AG04450 (cell line): ENCODE data around the gene SLC37A3. TPM values are rescaled to one million over a fixed set of nuclear protein-coding genes. Genes with fewer than 3 reads are reported as not detected.

Experiments used
- CTCF ChIA-PET: fragments of 300-600, 350-600 bp; formaldehyde crosslinking; extraction: SDS; loops from one replicate; lab custom pipeline; 2022; ENCODE audit warnings: antibody characterized with exemption, inconsistent platforms; lab: Charles Lee
- POLR2A ChIA-PET: fragments of 350-600 bp; formaldehyde crosslinking; extraction: SDS; loops from one replicate; lab custom pipeline; 2021; ENCODE audit warnings: antibody characterized with exemption, inconsistent platforms; lab: Yijun Ruan, JAX
- DNase-seq: peaks from one replicate; pipeline ENCODE4 v3.0.0-alpha.2; 2011; ENCODE audit warnings: low read depth, low spot score
- H3K27ac ChIP-seq: one replicate; pipeline ENCODE4 v1.5.1; 2012; ENCODE audit warnings: low read depth, low read length, control low read depth
- H3K27me3 ChIP-seq: one replicate; pipeline ENCODE4 v1.6.0; 2012; ENCODE audit warnings: low read length; ENCODE audit not compliant: control insufficient read depth, insufficient read depth
- H3K4me3 ChIP-seq: 2 replicates; pipeline ENCODE4 v1.5.1; 2011; ENCODE audit warnings: mild to moderate bottlenecking, low read depth, low read length, control low read depth
- H3K9me3 ChIP-seq: 2 replicates; pipeline ENCODE4 v1.5.1; 2012; ENCODE audit warnings: low read length; ENCODE audit not compliant: control insufficient read depth, insufficient read depth
- polyA plus RNA-seq: library from polyadenylated mRNA; depleted of rRNA; stranded (reverse); fragments of >200 nt; gene quantifications from 2 replicates; pipeline ENCODE4 v1.2.3, GENCODE V29; 2011; rRNA removed
- small RNA-seq: library from RNA; depleted of rRNA; stranded (forward); fragments of <200 nt; gene quantifications from one replicate; pipeline ENCODE3, GENCODE V24; 2012; ENCODE audit warnings: low read depth; ENCODE audit not compliant: insufficient read length
- TF ChIP-seq, protein P1 (sequence below): IDR thresholded peaks from 2 replicates; pipeline ENCODE4 v1.5.1; 2011; ENCODE audit warnings: low read depth, low read length, control low read depth, inconsistent platforms

SLC37A3 gene
- polyA plus RNA-seq, 1 experiment = 61.7 TPM

DNA sequence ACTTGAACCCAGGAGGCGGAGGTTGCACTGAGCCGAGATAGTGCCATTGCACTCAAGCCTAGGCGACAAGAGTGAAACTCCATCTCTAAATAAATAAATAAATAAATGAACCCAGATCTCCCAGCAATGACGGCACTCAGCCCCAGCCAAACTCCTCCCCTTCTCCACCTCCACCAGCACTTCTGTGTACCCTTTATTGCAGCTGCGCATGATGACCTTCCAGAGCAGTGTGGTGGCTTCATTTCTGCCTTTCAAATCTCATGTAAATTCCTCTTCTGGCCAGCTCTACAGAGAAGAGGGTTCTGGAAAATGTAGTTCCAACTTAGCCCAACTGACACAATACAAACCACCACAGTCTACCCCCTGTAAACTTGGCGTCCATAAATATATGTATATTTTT is 108.5 kb downstream of the SLC37A3 start:
- TF ChIP-seq, protein P1, sequence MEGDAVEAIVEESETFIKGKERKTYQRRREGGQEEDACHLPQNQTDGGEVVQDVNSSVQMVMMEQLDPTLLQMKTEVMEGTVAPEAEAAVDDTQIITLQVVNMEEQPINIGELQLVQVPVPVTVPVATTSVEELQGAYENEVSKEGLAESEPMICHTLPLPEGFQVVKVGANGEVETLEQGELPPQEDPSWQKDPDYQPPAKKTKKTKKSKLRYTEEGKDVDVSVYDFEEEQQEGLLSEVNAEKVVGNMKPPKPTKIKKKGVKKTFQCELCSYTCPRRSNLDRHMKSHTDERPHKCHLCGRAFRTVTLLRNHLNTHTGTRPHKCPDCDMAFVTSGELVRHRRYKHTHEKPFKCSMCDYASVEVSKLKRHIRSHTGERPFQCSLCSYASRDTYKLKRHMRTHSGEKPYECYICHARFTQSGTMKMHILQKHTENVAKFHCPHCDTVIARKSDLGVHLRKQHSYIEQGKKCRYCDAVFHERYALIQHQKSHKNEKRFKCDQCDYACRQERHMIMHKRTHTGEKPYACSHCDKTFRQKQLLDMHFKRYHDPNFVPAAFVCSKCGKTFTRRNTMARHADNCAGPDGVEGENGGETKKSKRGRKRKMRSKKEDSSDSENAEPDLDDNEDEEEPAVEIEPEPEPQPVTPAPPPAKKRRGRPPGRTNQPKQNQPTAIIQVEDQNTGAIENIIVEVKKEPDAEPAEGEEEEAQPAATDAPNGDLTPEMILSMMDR = no peak
- Histone ChIP-seq H3K27ac (no peak overlapping the region), H3K4me3 (no peak overlapping the region), H3K27me3 (peaks cover 8% of the 10 kb centered on the region), H3K9me3 (peaks cover 4% of the 10 kb centered on the region; the same call in 1 of the 2 replicates)
- no peak for DNase-seq
- ChIA-PET POLR2A (no interaction called here), CTCF (no interaction called here)

DNA sequence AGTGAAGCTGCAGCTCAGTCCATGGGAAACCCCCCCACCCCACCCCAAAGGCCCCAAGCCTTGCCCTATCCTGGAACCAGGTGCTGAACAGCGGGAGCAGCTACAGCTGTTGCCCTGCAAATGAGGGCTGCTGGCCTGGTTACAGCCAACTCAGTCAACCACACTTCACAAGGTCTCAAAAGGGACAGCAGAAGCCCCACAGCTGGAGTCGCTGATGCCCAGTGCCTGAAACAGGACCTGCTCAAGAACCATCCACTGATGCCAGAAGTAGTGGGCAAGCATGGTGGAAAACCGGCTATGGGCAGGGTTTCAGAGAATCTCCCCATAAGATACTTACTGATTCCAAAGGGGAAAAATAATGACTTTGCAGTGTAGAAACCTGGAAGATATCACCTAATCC is 110.3 kb downstream of the SLC37A3 start:
- DNase-seq = no peak
- peaks cover 4% of the 10 kb centered on the region; the same call in 1 of the 2 replicates for H3K9me3 ChIP-seq

DNA sequence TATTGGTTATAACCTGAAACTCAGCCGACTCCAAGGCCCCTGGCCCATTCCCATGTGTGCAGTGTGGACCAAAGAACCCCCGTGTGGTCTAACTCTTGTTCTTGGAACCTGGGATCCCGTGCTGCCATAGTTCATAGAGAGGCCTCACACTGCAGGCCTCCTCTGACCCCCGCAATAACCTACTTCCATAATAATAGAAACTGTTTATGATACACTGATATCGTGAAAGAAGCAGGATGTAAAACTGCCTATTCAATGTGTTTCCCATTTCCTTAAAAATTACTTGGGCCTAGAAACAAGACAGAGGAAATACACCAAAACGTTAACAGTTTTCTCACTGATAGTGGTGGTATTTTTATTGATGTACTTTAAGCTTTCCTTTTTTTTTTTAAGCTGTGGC is 112.4 kb downstream of the SLC37A3 start:
- Histone ChIP-seq H3K9me3 (no peaks in the 10 kb centered on the region; the same call in 1 of the 2 replicates), H3K27ac (no peak overlapping the region), H3K4me3 (no peak overlapping the region), H3K27me3 (peaks cover 13% of the 10 kb centered on the region)
- ChIA-PET CTCF (no interaction called here), POLR2A (no interaction called here)
- TF ChIP-seq, protein P1 = no peak
- no peak for DNase-seq

More for the DNA sequence above, 110.3 kb downstream of the SLC37A3 start:
- Histone ChIP-seq H3K27me3 (peaks cover 13% of the 10 kb centered on the region), H3K4me3 (no peak overlapping the region), H3K27ac (no peak overlapping the region)
- POLR2A ChIA-PET = no interaction called here
- CTCF ChIA-PET = no interaction called here
- TF ChIP-seq, protein P1 = no peak

DNA sequence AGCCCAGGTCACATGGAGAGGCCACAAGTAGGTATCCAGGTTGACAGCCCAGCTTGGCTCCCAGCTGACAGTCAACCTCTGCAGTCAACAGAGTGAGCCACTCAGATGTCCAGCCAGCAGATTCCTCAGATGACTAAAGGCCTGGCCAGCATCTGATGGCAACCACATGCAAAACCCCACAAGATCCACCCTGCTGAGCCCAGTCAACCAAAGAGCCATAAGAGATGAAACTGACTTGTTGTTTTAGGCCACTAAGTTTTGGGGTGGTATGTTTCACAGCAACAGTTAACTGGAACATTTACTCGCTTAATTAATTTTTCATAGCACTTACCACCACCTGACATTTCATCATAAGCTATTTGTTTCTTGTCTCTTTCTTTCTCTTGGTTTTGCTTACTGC is 114.3 kb downstream of the SLC37A3 start:
- Histone ChIP-seq H3K9me3 (no peaks in the 10 kb centered on the region; the same call in 1 of the 2 replicates), H3K27me3 (peaks cover 16% of the 10 kb centered on the region), H3K4me3 (no peak overlapping the region), H3K27ac (no peak overlapping the region)
- CTCF ChIA-PET = no interaction called here
- TF ChIP-seq, protein P1 = no peak
- POLR2A ChIA-PET = no interaction called here
- no peak for DNase-seq

Small RNAs within 50 kb of the gene (small RNA-seq; reads per million reads assigned to genes)
- gene RNA5SP247 (not detected), gene RNA5SP248 (11.0 reads per million, percentile 72 among the genes with 10 or more reads in this experiment)

Other genes starting within 250 kb of the SLC37A3 start
- gene KDM7A, start 221.5 kb downstream of the SLC37A3 start, polyA plus RNA-seq = 3.7 and 3.8 TPM in 2 replicates
- gene RAB19, start 5.5 kb upstream of the SLC37A3 start, polyA plus RNA-seq = not detected in 2 replicates
- 63.7 and 71.6 TPM in 2 replicates for gene MKRN1, start 81.0 kb upstream of the SLC37A3 start, polyA plus RNA-seq
- gene DENND2A, start 242.3 kb upstream of the SLC37A3 start, polyA plus RNA-seq = 40.8 and 45.8 TPM in 2 replicates